Adrenal gland (tissue), 5 donors: ENCODE measurements around the gene STAT6.

Experiments used
- CTCF ChIP-seq, 6 experiments: fragments of 450-650 bp in 4 of 6; fragments of 200-600 bp in 2 of 6; sonication (generic) in 1 of 6; IDR thresholded peaks; 1 replicate in 5 of 6; 2 replicates in 1 of 6; pipeline versions ENCODE4 v1.5.1 to v1.8.0; 2016 to 2021; ENCODE audit warnings: antibody characterized with exemption in 6 of 6, mild to moderate bottlenecking in 2 of 6, moderate library complexity in 1 of 6
- POLR2A ChIP-seq, 2 donors: fragments of 450-650 bp; IDR thresholded peaks; one replicate each; pipeline ENCODE4 v1.6.1; 2017; ENCODE audit warnings: antibody characterized with exemption in 2 of 2, mild to moderate bottlenecking in 2 of 2, moderate library complexity in 1 of 2
- donor health status: DM: no; HTN: no; CAD: no.

DNA sequence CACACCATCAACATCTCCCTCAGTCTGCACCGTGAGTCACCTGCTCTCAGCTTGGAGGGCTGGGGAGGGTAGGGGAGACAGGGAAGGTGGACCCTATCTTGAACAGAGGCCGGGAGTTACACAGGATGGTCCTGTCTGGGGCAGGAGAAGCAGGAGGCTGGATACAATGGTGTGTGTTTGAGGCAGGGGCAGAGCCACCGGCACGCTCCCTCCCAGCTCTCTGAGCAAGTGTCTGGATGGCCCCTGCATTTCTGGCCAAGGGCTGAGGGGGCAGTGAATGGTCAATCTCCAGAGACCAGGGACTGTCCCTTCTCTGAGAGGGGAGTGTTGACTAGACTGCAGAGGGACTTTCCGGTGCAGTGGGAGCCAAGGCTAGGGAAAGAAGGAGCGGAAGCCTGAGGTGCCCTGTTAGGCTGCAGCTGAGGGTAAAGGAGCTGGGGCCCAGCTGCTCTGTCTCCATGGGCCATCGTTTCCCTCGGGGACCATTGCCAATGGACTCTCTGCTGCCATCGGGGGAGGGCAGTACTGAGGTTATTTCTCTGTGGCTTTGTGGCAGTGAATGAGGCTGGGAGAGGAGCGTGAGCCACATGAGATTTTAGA lies 34.4 kb upstream of the STAT6 start:
- no peak for TF ChIP-seq CTCF (IDR thresholded peaks at IDR 0.05)
- TF ChIP-seq POLR2A (IDR thresholded peaks at IDR 0.05) = no peak
